Fibroblast of lung (primary cell): ENCODE measurements around the gene CHCHD1. TPM values are rescaled to one million over a fixed set of nuclear protein-coding genes. Genes with fewer than 3 reads are reported as not detected.

Experiments
- DNase-seq, 2 donors: peaks; one replicate each; pipeline versions ENCODE4 v3.0.0 to v3.0.0-alpha.2; 2010; ENCODE audit warnings: low read depth in 2 of 2
- H2AFZ ChIP-seq: 2 replicates; pipeline ENCODE4 v1.5.1; 2012; ENCODE audit warnings: low read length, control low read depth, inconsistent platforms
- H3K27ac ChIP-seq: 2 replicates; pipeline ENCODE4 v1.5.1; 2011; ENCODE audit warnings: low read length, control low read depth; ENCODE audit not compliant: insufficient read depth
- H3K27me3 ChIP-seq: 2 replicates; pipeline ENCODE4 v1.5.1; 2011; ENCODE audit warnings: mild to moderate bottlenecking, low read length; ENCODE audit not compliant: control insufficient read depth, insufficient read depth
- H3K36me3 ChIP-seq: 2 replicates; pipeline ENCODE4 v1.5.1; 2011; ENCODE audit warnings: low read length; ENCODE audit not compliant: control insufficient read depth, insufficient read depth
- H3K4me1 ChIP-seq: 2 replicates; pipeline ENCODE4 v1.5.1; 2011; ENCODE audit warnings: low read length; ENCODE audit not compliant: control insufficient read depth, insufficient read depth; ENCODE audit errors: extremely low read depth
- H3K4me2 ChIP-seq: 2 replicates; pipeline ENCODE4 v1.5.1; 2011; ENCODE audit warnings: low read length, control low read depth; ENCODE audit not compliant: insufficient read depth; ENCODE audit errors: extremely low read depth
- H3K4me3 ChIP-seq, 4 experiments: fragments of 200-600 bp in 1 of 4; sonication (generic) in 1 of 4; replicated peaks in 1 of 4; 2 replicates each; pipeline ENCODE4 v1.5.1; 2011 to 2016; ENCODE audit warnings: low read length in 4 of 4, low read depth in 3 of 4, mild to moderate bottlenecking in 3 of 4, control low read depth in 2 of 4, inconsistent platforms in 1 of 4, mixed read lengths in 1 of 4; ENCODE audit not compliant: insufficient read depth in 1 of 4; ENCODE audit errors: control extremely low read depth in 1 of 4
- H3K79me2 ChIP-seq: 2 replicates; pipeline ENCODE4 v1.5.1; 2012; ENCODE audit warnings: mild to moderate bottlenecking, low read length, inconsistent platforms; ENCODE audit not compliant: control insufficient read depth, insufficient read depth
- H3K9ac ChIP-seq: 2 replicates; pipeline ENCODE4 v1.5.1; 2011; ENCODE audit warnings: mild to moderate bottlenecking, low read length, control low read depth; ENCODE audit not compliant: insufficient read depth
- H3K9me3 ChIP-seq: 2 replicates; pipeline ENCODE4 v1.5.1; 2012; ENCODE audit warnings: low read depth, low read length; ENCODE audit not compliant: control insufficient read depth, insufficient read depth
- H4K20me1 ChIP-seq: 2 replicates; pipeline ENCODE4 v1.5.1; 2011; ENCODE audit warnings: low read length; ENCODE audit not compliant: control insufficient read depth, insufficient read depth; ENCODE audit errors: extremely low read depth
- CTCF ChIP-seq, 2 donors: IDR thresholded peaks in 1 of 2; conservative IDR thresholded peaks in 1 of 2; 1 replicate in 1 of 2; 2 replicates in 1 of 2; pipeline ENCODE4 v1.5.1; 2011 to 2012; ENCODE audit warnings: low read length in 2 of 2, control low read depth in 1 of 2, inconsistent platforms in 1 of 2, low read depth in 1 of 2, mild to moderate bottlenecking in 1 of 2
- EZH2 ChIP-seq: IDR thresholded peaks from 2 replicates; pipeline ENCODE4 v1.5.1; 2012; ENCODE audit warnings: low read length, control low read depth, mild to moderate bottlenecking; ENCODE audit errors: missing control alignments
- polyA minus RNA-seq: library from RNA; depleted of rRNA, polyadenylated mRNA; stranded (reverse); fragments of >200 nt; gene quantifications from 2 replicates; pipeline ENCODE4 v1.2.3, GENCODE V29; 2011; ENCODE audit warnings: low replicate concordance
- polyA plus RNA-seq, 2 donors: library from polyadenylated mRNA; depleted of rRNA in 1 of 2; stranded (reverse) in 1 of 2; unstranded in 1 of 2; fragments of >200 nt; gene quantifications; 2 replicates each; pipeline ENCODE4 v1.2.1, GENCODE V29; 2011 to 2012; ENCODE audit warnings: missing spikeins in 1 of 2
- total RNA-seq: library from RNA; depleted of rRNA; stranded (reverse); fragments of >200 nt; gene quantifications from 2 replicates; pipeline ENCODE4 v1.2.1, GENCODE V29; 2014

CHCHD1 gene
- total RNA-seq (16.2 and 21.3 TPM in 2 replicates), polyA plus RNA-seq (31.0 and 35.8 TPM in 2 replicates), polyA minus RNA-seq (1.6 and 6.2 TPM in 2 replicates)
- polyA plus RNA-seq (2012) = 58.3 and 68.8 TPM in 2 replicates

GRCh38 chr10:73781879-73782748, at the start of gene CHCHD1:
Gene CHCHD1 (plus strand): TSS chr10:73782048. CDS start chr10:73782076, 28 bp downstream.
- peak; percentile 85 to 89 for DNase-seq
- no peaks in the 10 kb centered on the region for H3K27me3 ChIP-seq
- H3K4me2 ChIP-seq = peak within 1 kb of the TSS; percentile 98
- peaks cover 57% of the 10 kb centered on the region for H3K79me2 ChIP-seq
- no peak for TF ChIP-seq EZH2
- TF ChIP-seq CTCF (conservative IDR thresholded peaks at IDR 0.05 in 1 of 2, IDR thresholded peaks at IDR 0.05 in 1 of 2; ENCODE audit: low read depth in 1 of 2, low read length in 2 of 2) = no peak
- peak within 1 kb of the TSS; percentile 76 for H3K27ac ChIP-seq
- H3K9me3 ChIP-seq = no peaks in the 10 kb centered on the region
- H4K20me1 ChIP-seq = no peaks in the 10 kb centered on the region
- H3K9ac ChIP-seq = peak within 1 kb of the TSS; percentile 88
- H3K4me3 ChIP-seq = peak within 1 kb of the TSS; percentile 73 to 99 (median 91)
- H3K4me1 ChIP-seq = peaks cover 6% of the 10 kb centered on the region
- peak within 1 kb of the TSS; percentile 79 for H2AFZ ChIP-seq
- peaks cover 2% of the 10 kb centered on the region for H3K36me3 ChIP-seq

- H4K20me1 ChIP-seq = no peaks in the 10 kb centered on the region
- no peak overlapping the region for H3K4me3 ChIP-seq
- no peak overlapping the region for H2AFZ ChIP-seq
- no peaks in the 10 kb centered on the region for H3K27me3 ChIP-seq
- peaks cover 1% of the 10 kb centered on the region for H3K36me3 ChIP-seq
- H3K9me3 ChIP-seq = no peaks in the 10 kb centered on the region
- H3K79me2 ChIP-seq = peaks cover 33% of the 10 kb centered on the region
- no peak overlapping the region for H3K4me2 ChIP-seq
- no peak overlapping the region for H3K27ac ChIP-seq
- no peaks in the 10 kb centered on the region for H3K4me1 ChIP-seq
- DNase-seq = no peak
- TF ChIP-seq CTCF (conservative IDR thresholded peaks at IDR 0.05 in 1 of 2, IDR thresholded peaks at IDR 0.05 in 1 of 2; ENCODE audit: low read depth in 1 of 2, low read length in 2 of 2) = no peak
- no peak overlapping the region for H3K9ac ChIP-seq
Observed at GRCh38 chr10:73732426-73732825, 49.4 kb upstream of the CHCHD1 start.

GRCh38 chr10:73732931-73733623, 48.8 kb upstream of the CHCHD1 start:
- H4K20me1 ChIP-seq = no peaks in the 10 kb centered on the region
- H3K9me3 ChIP-seq = no peaks in the 10 kb centered on the region
- peaks cover 1% of the 10 kb centered on the region for H3K36me3 ChIP-seq
- peaks cover 33% of the 10 kb centered on the region for H3K79me2 ChIP-seq
- H2AFZ ChIP-seq = no peak overlapping the region
- no peak for DNase-seq
- H3K9ac ChIP-seq = no peak overlapping the region
- H3K4me1 ChIP-seq = no peaks in the 10 kb centered on the region
- TF ChIP-seq CTCF (conservative IDR thresholded peaks at IDR 0.05 in 1 of 2, IDR thresholded peaks at IDR 0.05 in 1 of 2; ENCODE audit: low read depth in 1 of 2, low read length in 2 of 2) = no peak
- TF ChIP-seq EZH2 = no peak
- no peak overlapping the region for H3K4me3 ChIP-seq
- no peaks in the 10 kb centered on the region for H3K27me3 ChIP-seq
- no peak overlapping the region for H3K27ac ChIP-seq
- no peak overlapping the region for H3K4me2 ChIP-seq
